CD4-positive, alpha-beta T cell treated with Interleukin-17A for 4 hours (primary cell): ENCODE data around the gene DUX4.
"Not testable (repeated sequence)": the region's sequence is repeated elsewhere in the genome, so short reads cannot be mapped to it uniquely, and the experiment has no call there.

ENCODE experiments used
- DNase-seq: peaks from one replicate; pipeline ENCODE4 v3.0.0-alpha.2; 2020; ENCODE audit warnings: mixed read lengths

The DUX4 gene

DNA sequence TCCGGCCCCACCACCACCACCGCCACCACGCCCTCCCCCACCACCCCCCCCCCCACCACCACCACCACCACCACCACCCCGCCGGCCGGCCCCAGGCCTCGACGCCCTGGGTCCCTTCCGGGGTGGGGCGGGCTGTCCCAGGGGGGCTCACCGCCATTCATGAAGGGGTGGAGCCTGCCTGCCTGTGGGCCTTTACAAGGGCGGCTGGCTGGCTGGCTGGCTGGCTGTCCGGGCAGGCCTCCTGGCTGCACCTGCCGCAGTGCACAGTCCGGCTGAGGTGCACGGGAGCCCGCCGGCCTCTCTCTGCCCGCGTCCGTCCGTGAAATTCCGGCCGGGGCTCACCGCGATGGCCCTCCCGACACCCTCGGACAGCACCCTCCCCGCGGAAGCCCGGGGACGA, at the start of gene DUX4:
Gene DUX4 (plus strand): TSS at position 347 of the 400 bp plus-strand sequence. CDS start 0 bp downstream, at position 347.
- DNase-seq: not testable (repeated sequence)

GRCh38 chr4:190175436-190175835, 1.9 kb downstream of the DUX4 start:
- not testable (repeated sequence) for DNase-seq

DNA sequence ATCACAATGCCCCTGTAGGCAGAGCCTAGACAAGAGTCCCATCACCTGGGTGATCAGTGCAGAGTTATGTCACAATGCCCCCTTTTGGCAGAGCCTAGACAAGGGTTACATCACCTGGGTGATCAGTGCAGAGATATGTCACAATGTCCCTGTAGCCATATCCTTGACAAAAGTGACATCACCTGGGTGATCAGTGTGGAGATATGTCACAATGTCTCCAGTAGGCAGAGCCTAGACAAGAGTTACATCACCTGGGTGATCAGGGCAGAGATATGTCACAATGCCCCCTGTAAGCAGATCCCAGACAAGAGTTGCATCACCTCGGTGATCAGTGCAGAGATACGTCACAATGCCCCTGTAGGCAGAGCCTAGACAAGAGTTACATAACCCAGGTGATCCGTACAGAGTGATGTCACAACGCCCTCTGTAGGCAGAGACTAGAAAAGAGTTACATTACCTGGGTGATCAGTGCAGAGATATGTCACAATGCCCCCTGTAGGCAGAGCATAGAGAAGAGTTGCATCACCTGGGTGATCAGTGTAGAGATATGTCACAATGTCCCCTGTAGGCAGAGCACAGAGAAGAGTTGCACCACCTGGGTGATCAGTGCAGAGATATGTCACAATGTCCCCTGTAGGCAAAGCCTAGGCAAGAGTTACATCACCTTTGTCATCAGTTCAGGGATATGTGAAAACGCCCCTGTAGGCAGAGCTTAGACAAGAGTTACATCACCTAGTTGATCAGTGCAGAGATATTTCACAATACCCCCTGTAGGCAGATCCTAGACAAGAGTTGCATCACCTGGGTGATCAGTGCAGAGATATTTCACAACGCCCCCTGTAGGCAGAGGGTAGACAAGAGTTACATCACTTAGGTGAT, 4.4 kb downstream of the DUX4 start:
- not testable (repeated sequence) for DNase-seq

DNA sequence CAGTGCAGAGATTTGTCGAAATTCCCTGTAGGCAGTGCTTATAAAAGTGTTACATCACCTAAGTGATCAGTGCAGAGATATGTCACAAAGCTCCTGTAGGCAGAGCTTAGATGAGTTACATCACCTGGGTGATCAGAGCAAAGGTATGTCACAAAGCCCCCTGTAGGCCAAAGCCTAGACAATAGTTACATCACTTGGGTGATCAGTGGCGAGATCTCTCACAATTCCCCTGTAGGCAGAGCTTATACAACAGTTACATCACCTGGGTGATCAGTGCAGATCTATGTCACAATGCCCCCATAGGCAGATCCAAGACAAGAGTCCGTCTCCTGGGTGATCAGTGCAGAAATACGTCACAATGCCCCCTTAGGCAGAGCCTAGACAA, 5.0 kb downstream of the DUX4 start:
- DNase-seq: not testable (repeated sequence)

- DNase-seq: not testable (repeated sequence)
Measured at GRCh38 chr4:190179030-190179739, 5.6 kb downstream of the DUX4 start.

DNA sequence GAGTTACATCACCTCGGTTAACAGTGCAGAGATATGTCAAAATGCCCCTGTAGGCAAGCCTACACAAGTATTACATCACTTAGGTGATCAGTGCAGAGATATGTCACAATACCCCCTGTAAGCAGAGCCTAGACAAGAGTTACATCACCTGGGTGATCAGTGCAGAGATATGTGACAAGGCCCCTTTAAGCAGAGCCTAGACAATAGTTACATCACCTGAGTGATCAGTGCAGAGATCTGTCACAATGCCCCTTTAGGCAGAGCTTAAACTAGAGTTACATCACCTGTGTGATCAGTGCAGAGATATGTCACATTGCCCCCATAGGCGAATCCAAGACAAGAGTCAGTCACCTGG, 6.1 kb downstream of the DUX4 start:
- not testable (repeated sequence) for DNase-seq

GRCh38 chr4:190180947-190181346, 7.4 kb downstream of the DUX4 start:
- not testable (repeated sequence) for DNase-seq

GRCh38 chr4:190181481-190182100, 8.0 kb downstream of the DUX4 start:
- DNase-seq: not testable (repeated sequence)

- not testable (repeated sequence) for DNase-seq
Measured at GRCh38 chr4:190203510-190203909, 29.9 kb downstream of the DUX4 start.
